WTC11 (cell line): ENCODE measurements around the gene SMARCA4. TPM values are rescaled to one million over a fixed set of nuclear protein-coding genes. Genes with fewer than 3 reads are reported as not detected.

ENCODE experiments used
- ATAC-seq: fragments of 200-7000 bp; cut with Tn5 transposase; 2 replicates; pipeline ENCODE4 v1.10.0; 2021; ENCODE audit warnings: mild to moderate bottlenecking, moderate library complexity
- CTCF ChIA-PET: fragments of 300-600 bp; sonication (Branson Sonifier 250); formaldehyde crosslinking; loops from one replicate; lab custom pipeline; 2021; ENCODE audit warnings: antibody characterized with exemption; lab: Charles Lee
- POLR2A ChIA-PET: fragments of 350-600 bp; sonication (Branson Sonifier 250); formaldehyde crosslinking; loops from one replicate; lab custom pipeline; 2021; ENCODE audit warnings: antibody characterized with exemption; lab: Charles Lee
- DNase-seq: peaks from one replicate; pipeline ENCODE4 v3.0.0; 2021; ENCODE audit warnings: low spot score
- H3K27ac Mint-ChIP-seq: 2 replicates; pipeline ENCODE4 v1.8.0; 2021; ENCODE audit warnings: mixed read lengths
- H3K27me3 Mint-ChIP-seq: 2 replicates; pipeline ENCODE4 v1.8.0; 2021; ENCODE audit warnings: low read depth, mild to moderate bottlenecking, moderate library complexity, mixed read lengths
- H3K36me3 Mint-ChIP-seq: 2 replicates; pipeline ENCODE4 v1.8.0; 2021; ENCODE audit warnings: mixed read lengths
- H3K4me1 Mint-ChIP-seq: 2 replicates; pipeline ENCODE4 v1.8.0; 2022; ENCODE audit warnings: mixed read lengths
- H3K4me3 Mint-ChIP-seq: 2 replicates; pipeline ENCODE4 v1.8.0; 2021; ENCODE audit warnings: mild to moderate bottlenecking, moderate library complexity, mixed read lengths
- H3K9me3 Mint-ChIP-seq: 2 replicates; pipeline ENCODE4 v1.8.0; 2021; ENCODE audit warnings: mixed read lengths
- CTCF ChIP-seq: fragments of 200-600 bp; IDR thresholded peaks from 2 replicates; pipeline ENCODE4 v1.8.0; 2022; ENCODE audit warnings: antibody characterized with exemption
- E2F4 ChIP-seq: sonication (generic); formaldehyde crosslinking; IDR thresholded peaks from 2 replicates; pipeline ENCODE4 v1.8.1; 2022; ENCODE audit warnings: low read depth, mild to moderate bottlenecking, moderate library complexity, missing genetic modification reagents, borderline replicate concordance
- GTF2I ChIP-seq: fragments of 250-450 bp; sonication (Bioruptor Pico); conservative IDR thresholded peaks from 2 replicates; pipeline ENCODE4 v1.4.0; 2021; ENCODE audit warnings: mild to moderate bottlenecking
- NFATC4 ChIP-seq: fragments of 250-450 bp; sonication (Bioruptor Pico); IDR thresholded peaks from 2 replicates; pipeline ENCODE4 v1.9.0; 2021; ENCODE audit warnings: mild to moderate bottlenecking
- NFE2L1 ChIP-seq: sonication (generic); formaldehyde crosslinking; IDR thresholded peaks from 2 replicates; pipeline ENCODE4 v1.8.1; 2023; ENCODE audit warnings: missing genetic modification reagents
- NFYB ChIP-seq: sonication (generic); formaldehyde crosslinking; conservative IDR thresholded peaks from 2 replicates; pipeline ENCODE4 v1.8.0; 2022; ENCODE audit warnings: low read depth, missing genetic modification reagents
- OVOL2 ChIP-seq: fragments of 250-450 bp; sonication (Bioruptor Pico); IDR thresholded peaks from 2 replicates; pipeline ENCODE4 v1.9.0; 2021; ENCODE audit warnings: mild to moderate bottlenecking, borderline replicate concordance
- PRRX2 ChIP-seq: fragments of 250-450 bp; sonication (Bioruptor Pico); IDR thresholded peaks from 2 replicates; pipeline ENCODE4 v1.8.0; 2021; ENCODE audit warnings: mild to moderate bottlenecking
- RELA ChIP-seq: sonication (generic); formaldehyde crosslinking; IDR thresholded peaks from 2 replicates; pipeline ENCODE4 v1.8.1; 2022; ENCODE audit warnings: missing genetic modification reagents, mild to moderate bottlenecking, borderline replicate concordance
- SMAD3 ChIP-seq: sonication (generic); formaldehyde crosslinking; IDR thresholded peaks from 2 replicates; pipeline ENCODE4 v1.8.0; 2022; ENCODE audit warnings: missing genetic modification reagents, mild to moderate bottlenecking, borderline replicate concordance
- SMAD4 ChIP-seq: sonication (generic); formaldehyde crosslinking; IDR thresholded peaks from 2 replicates; pipeline ENCODE4 v1.8.0; 2022; ENCODE audit warnings: mild to moderate bottlenecking, missing genetic modification reagents
- SOX15 ChIP-seq: fragments of 250-450 bp; sonication (Bioruptor Pico); IDR thresholded peaks from 2 replicates; pipeline ENCODE4 v1.9.0; 2021; ENCODE audit warnings: mild to moderate bottlenecking
- ZNF138 ChIP-seq: sonication (generic); formaldehyde crosslinking; conservative IDR thresholded peaks from 2 replicates; pipeline ENCODE4 v1.8.1; 2022; ENCODE audit warnings: mild to moderate bottlenecking, moderate library complexity, missing genetic modification reagents
- ZNF232 ChIP-seq: sonication (generic); formaldehyde crosslinking; IDR thresholded peaks from 2 replicates; pipeline ENCODE4 v1.8.0; 2022; ENCODE audit warnings: mild to moderate bottlenecking, missing genetic modification reagents
- ZNF512 ChIP-seq: sonication (generic); formaldehyde crosslinking; IDR thresholded peaks from 2 replicates; pipeline ENCODE4 v1.8.1; 2022; ENCODE audit warnings: missing genetic modification reagents, borderline replicate concordance
- ZNF532 ChIP-seq: fragments of 250-450 bp; sonication (Bioruptor Pico); IDR thresholded peaks from 2 replicates; pipeline ENCODE4 v1.9.0; 2021; ENCODE audit warnings: mild to moderate bottlenecking, borderline replicate concordance
- ZNF671 ChIP-seq: fragments of 250-450 bp; sonication (Bioruptor Pico); IDR thresholded peaks from 2 replicates; pipeline ENCODE4 v1.8.0; 2021; ENCODE audit warnings: mild to moderate bottlenecking
- total RNA-seq: library from RNA; stranded (reverse); gene quantifications from 3 replicates; pipeline ENCODE4 v1.2.3, GENCODE V29; 2021
- TF ChIP-seq, protein P1 (sequence below): sonication (generic); formaldehyde crosslinking; IDR thresholded peaks from 2 replicates; pipeline ENCODE4 v1.8.0; 2023; ENCODE audit warnings: missing genetic modification reagents
- TF ChIP-seq, protein P2 (sequence below): sonication (generic); formaldehyde crosslinking; IDR thresholded peaks from 2 replicates; pipeline ENCODE4 v1.8.0; 2022; ENCODE audit warnings: missing genetic modification reagents
- TF ChIP-seq, protein P3 (sequence below): sonication (generic); formaldehyde crosslinking; IDR thresholded peaks from 2 replicates; pipeline ENCODE4 v1.8.1; 2023; ENCODE audit warnings: mild to moderate bottlenecking, missing genetic modification reagents

The SMARCA4 gene
- total RNA-seq, 1 experiment from 2014 or later: 295 TPM

GRCh38 chr19:11044431-11044830, 83.6 kb downstream of the SMARCA4 start:
- TF ChIP-seq GTF2I (CRISPR knock-in tag): no peak
- TF ChIP-seq, protein P1, sequence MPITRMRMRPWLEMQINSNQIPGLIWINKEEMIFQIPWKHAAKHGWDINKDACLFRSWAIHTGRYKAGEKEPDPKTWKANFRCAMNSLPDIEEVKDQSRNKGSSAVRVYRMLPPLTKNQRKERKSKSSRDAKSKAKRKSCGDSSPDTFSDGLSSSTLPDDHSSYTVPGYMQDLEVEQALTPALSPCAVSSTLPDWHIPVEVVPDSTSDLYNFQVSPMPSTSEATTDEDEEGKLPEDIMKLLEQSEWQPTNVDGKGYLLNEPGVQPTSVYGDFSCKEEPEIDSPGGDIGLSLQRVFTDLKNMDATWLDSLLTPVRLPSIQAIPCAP (CRISPR knock-in tag): no peak
- no peak for TF ChIP-seq CTCF
- TF ChIP-seq PRRX2: no peak
- TF ChIP-seq NFE2L1 (CRISPR knock-in tag): no peak
- TF ChIP-seq, protein P2, sequence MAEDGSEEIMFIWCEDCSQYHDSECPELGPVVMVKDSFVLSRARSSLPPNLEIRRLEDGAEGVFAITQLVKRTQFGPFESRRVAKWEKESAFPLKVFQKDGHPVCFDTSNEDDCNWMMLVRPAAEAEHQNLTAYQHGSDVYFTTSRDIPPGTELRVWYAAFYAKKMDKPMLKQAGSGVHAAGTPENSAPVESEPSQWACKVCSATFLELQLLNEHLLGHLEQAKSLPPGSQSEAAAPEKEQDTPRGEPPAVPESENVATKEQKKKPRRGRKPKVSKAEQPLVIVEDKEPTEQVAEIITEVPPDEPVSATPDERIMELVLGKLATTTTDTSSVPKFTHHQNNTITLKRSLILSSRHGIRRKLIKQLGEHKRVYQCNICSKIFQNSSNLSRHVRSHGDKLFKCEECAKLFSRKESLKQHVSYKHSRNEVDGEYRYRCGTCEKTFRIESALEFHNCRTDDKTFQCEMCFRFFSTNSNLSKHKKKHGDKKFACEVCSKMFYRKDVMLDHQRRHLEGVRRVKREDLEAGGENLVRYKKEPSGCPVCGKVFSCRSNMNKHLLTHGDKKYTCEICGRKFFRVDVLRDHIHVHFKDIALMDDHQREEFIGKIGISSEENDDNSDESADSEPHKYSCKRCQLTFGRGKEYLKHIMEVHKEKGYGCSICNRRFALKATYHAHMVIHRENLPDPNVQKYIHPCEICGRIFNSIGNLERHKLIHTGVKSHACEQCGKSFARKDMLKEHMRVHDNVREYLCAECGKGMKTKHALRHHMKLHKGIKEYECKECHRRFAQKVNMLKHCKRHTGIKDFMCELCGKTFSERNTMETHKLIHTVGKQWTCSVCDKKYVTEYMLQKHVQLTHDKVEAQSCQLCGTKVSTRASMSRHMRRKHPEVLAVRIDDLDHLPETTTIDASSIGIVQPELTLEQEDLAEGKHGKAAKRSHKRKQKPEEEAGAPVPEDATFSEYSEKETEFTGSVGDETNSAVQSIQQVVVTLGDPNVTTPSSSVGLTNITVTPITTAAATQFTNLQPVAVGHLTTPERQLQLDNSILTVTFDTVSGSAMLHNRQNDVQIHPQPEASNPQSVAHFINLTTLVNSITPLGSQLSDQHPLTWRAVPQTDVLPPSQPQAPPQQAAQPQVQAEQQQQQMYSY (CRISPR knock-in tag): no peak
- no peak for TF ChIP-seq RELA (CRISPR knock-in tag)
- TF ChIP-seq ZNF232 (CRISPR knock-in tag): no peak
- no peak for TF ChIP-seq ZNF138 (CRISPR knock-in tag)
- TF ChIP-seq NFYB (CRISPR knock-in tag): no peak
- TF ChIP-seq ZNF671 (CRISPR knock-in tag): no peak
- TF ChIP-seq NFATC4: no peak
- TF ChIP-seq ZNF532 (CRISPR knock-in tag): no peak
- no peak for TF ChIP-seq SMAD3
- TF ChIP-seq SMAD4 (CRISPR knock-in tag): no peak
- TF ChIP-seq ZNF512 (CRISPR knock-in tag): no peak
- TF ChIP-seq, protein P3, sequence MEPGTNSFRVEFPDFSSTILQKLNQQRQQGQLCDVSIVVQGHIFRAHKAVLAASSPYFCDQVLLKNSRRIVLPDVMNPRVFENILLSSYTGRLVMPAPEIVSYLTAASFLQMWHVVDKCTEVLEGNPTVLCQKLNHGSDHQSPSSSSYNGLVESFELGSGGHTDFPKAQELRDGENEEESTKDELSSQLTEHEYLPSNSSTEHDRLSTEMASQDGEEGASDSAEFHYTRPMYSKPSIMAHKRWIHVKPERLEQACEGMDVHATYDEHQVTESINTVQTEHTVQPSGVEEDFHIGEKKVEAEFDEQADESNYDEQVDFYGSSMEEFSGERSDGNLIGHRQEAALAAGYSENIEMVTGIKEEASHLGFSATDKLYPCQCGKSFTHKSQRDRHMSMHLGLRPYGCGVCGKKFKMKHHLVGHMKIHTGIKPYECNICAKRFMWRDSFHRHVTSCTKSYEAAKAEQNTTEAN: no peak
- no peak for TF ChIP-seq E2F4
- no peak for TF ChIP-seq SOX15 (CRISPR knock-in tag)
- no peak for TF ChIP-seq OVOL2 (CRISPR knock-in tag)
- ChIA-PET CTCF (interaction anchor here (0.6 to 1.9 kb wide), 2 partner anchors 8 to 82 kb away, joined by 3 to 7 read pairs; no protein-coding TSS in a partner anchor), POLR2A (no interaction called here)
- Mint-ChIP-seq H3K27me3 (no peaks in the 10 kb centered on the region), H3K27ac (no peak overlapping the region; the same call in 1 of the 2 replicates), H3K9me3 (no peaks in the 10 kb centered on the region), H3K4me1 (no peaks in the 10 kb centered on the region), H3K36me3 (peaks cover 62% of the 10 kb centered on the region), H3K4me3 (no peak overlapping the region)
- DNase-seq (no peak), ATAC-seq (no peak)
